ENCODE data around the gene EDA2R.

Gene EDA2R

DNA sequence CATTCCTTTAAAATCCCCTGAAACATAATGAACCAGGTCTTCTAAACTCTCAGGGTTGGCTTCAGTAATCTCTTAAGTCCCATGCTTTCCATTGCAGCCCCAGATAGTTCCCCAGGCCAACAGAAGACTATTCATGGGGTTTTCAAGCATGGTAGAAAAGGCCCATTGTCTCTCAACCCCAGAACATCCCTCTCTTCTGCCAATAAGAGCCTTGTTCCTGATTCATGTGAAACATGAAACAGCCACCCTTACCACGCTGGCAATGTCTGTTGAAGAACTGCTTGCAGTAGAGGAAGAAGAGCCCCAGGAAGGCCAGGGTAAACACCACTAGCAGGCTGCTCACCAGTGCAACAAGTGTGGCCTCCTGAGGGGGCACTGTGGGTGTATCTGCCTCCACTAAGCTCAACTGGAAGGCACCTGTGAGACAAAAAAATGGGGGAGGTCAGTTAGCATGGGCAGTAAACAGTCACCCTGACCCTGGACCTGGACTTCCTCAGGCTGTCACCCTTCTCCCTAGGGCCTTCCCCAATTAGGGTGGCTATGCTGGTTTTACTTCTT is 36.4 kb downstream of the EDA2R start:
- no peak overlapping the region for H3K4me3 ChIP-seq (ENCODE audit: low read depth, low read length)
- DNase-seq (ENCODE audit: low read depth, low spot score): no peak
- TF ChIP-seq, protein P1, sequence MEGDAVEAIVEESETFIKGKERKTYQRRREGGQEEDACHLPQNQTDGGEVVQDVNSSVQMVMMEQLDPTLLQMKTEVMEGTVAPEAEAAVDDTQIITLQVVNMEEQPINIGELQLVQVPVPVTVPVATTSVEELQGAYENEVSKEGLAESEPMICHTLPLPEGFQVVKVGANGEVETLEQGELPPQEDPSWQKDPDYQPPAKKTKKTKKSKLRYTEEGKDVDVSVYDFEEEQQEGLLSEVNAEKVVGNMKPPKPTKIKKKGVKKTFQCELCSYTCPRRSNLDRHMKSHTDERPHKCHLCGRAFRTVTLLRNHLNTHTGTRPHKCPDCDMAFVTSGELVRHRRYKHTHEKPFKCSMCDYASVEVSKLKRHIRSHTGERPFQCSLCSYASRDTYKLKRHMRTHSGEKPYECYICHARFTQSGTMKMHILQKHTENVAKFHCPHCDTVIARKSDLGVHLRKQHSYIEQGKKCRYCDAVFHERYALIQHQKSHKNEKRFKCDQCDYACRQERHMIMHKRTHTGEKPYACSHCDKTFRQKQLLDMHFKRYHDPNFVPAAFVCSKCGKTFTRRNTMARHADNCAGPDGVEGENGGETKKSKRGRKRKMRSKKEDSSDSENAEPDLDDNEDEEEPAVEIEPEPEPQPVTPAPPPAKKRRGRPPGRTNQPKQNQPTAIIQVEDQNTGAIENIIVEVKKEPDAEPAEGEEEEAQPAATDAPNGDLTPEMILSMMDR (IDR thresholded peaks at IDR 0.05; ENCODE audit: insufficient read depth, low read length, missing control alignments): no peak
- ChIA-PET POLR2A (interaction anchor here (1.1 kb wide), 1 partner anchor 30 kb away, joined by 3 read pairs; no protein-coding TSS in a partner anchor), CTCF (no interaction called here)

DNA sequence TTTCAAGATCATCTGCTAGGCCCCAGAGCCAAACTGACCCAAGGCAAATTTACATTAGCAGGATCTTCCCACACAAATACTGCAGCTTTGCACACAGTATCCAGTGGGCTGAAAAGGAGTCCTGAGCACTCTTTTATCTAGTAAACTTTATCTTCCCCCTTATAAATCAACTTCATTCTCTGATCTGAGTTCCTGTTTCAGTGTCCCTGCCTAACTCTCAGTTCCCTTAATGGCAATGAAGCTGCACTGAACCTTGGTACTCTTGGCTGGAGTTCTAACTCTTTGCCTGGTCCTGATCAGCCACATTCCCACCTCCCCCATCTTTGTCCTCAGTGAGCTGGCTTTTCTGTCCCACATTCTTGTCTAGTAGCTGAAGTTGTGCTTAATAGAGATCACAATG is 37.4 kb downstream of the EDA2R start:
- DNase-seq (ENCODE audit: low read depth, low spot score): no peak
- CTCF ChIA-PET: interaction anchor here (1.1 kb wide), 1 partner anchor 127 kb away, joined by 5 read pairs; no protein-coding TSS in a partner anchor
- POLR2A ChIA-PET: no interaction called here
- TF ChIP-seq, protein P1 (IDR thresholded peaks at IDR 0.05; ENCODE audit: insufficient read depth, low read length, missing control alignments): no peak
- H3K4me3 ChIP-seq (ENCODE audit: low read depth, low read length): no peak overlapping the region

DNA sequence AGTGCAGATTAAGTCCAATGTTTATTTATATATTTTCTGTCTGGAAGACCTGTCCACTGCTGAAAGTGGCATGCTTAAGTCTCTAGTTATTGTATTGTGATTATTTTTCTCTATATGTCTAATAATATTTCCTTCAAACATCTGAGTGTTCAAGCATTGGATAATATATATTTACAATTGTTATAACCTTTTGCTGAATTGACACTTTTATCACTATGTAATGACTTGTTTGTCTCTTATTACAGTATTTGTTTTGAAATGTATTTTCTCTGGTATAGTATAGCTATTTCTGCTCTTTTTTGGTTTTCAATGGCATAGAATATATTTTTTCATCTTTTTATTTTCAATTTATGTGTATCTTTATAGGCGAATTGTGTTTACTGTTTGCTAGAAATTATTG is 59.7 kb downstream of the EDA2R start:
- ChIA-PET POLR2A (no interaction called here), CTCF (no interaction called here)
- TF ChIP-seq, protein P1 (IDR thresholded peaks at IDR 0.05; ENCODE audit: insufficient read depth, low read length, missing control alignments): no peak
- H3K4me3 ChIP-seq (ENCODE audit: low read depth, low read length): no peak overlapping the region
- DNase-seq (ENCODE audit: low read depth, low spot score): no peak

DNA sequence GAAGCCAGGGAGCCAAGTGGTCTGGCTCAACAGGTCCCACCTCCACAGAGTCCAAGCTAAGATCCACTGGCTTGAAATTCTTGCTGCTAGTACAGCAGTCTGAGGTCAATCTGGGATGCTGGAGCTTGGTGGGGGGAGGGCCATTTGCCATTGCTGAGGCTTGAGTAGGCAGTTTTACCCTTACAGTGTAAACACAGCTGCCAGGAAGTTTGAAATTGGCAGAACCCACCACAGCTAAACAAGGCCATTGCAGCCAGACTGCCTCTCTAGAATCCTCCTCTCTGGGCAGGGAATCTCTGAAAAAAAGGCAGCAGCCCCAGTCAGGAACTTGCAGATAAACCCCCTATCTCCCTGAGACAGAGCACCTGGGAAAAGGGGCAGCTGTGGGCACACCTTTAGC is 84.9 kb downstream of the EDA2R start:
- TF ChIP-seq, protein P1 (IDR thresholded peaks at IDR 0.05; ENCODE audit: insufficient read depth, low read length, missing control alignments): no peak
- POLR2A ChIA-PET: no interaction called here
- no peak overlapping the region for H3K4me3 ChIP-seq (ENCODE audit: low read depth, low read length)
- no peak for DNase-seq (ENCODE audit: low read depth, low spot score)
- CTCF ChIA-PET: no interaction called here

DNA sequence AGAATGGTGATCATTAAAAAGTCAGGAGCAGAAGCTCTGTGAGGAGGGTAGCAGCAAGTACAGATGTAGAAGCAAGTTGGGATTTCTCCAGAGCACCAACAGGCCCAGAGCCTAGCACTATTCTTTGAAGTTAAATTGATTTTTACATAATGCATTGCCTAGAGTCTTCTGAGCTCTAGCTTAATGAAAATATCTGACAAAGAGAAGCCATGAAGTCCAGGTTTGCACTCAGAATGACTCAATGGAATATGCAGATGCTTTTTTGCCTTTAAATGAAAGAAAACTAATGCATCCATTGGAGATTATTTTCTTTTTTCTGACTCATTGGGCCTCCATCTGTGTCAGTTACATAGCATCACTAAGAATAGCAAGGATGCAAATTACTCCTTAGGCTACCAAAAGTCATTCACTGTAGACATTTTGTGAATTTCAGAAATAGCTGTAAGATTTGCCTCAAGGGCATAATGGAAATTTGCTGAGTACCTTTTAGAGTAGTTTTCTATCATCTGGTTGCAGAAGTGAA is 91.0 kb downstream of the EDA2R start:
- no peak overlapping the region for H3K4me3 ChIP-seq (ENCODE audit: low read depth, low read length)
- CTCF ChIA-PET: no interaction called here
- TF ChIP-seq, protein P1 (IDR thresholded peaks at IDR 0.05; ENCODE audit: insufficient read depth, low read length, missing control alignments): no peak
- POLR2A ChIA-PET: no interaction called here
- no peak for DNase-seq (ENCODE audit: low read depth, low spot score)
